Cardiac muscle cell (in vitro differentiated cells and primary cell): ENCODE measurements around the gene NME3. TPM values are rescaled to one million over a fixed set of nuclear protein-coding genes. Genes with fewer than 3 reads are reported as not detected.

Experiments
- DNase-seq, 2 donors: peaks; one replicate each; pipeline versions ENCODE4 v3.0.0 to v3.0.0-alpha.2; 2010 to 2017; ENCODE audit warnings: low read depth in 1 of 2, low spot score in 1 of 2
- H3K27ac ChIP-seq: fragments of 200-600 bp; sonication (generic); 2 replicates; pipeline ENCODE4 v1.5.1; 2016
- H3K27me3 ChIP-seq: fragments of 200-600 bp; sonication (generic); 2 replicates; pipeline ENCODE4 v1.6.0; 2016; ENCODE audit warnings: control low read depth
- H3K36me3 ChIP-seq: fragments of 200-600 bp; sonication (generic); 2 replicates; pipeline ENCODE4 v1.5.1; 2016; ENCODE audit warnings: control low read depth
- H3K4me1 ChIP-seq: fragments of 200-600 bp; sonication (generic); 2 replicates; pipeline ENCODE4 v1.8.1; 2017; ENCODE audit warnings: low read depth, mild to moderate bottlenecking, mixed run types
- H3K4me3 ChIP-seq: fragments of 200-600 bp; sonication (generic); 2 replicates; pipeline ENCODE4 v1.5.1; 2016; ENCODE audit warnings: mild to moderate bottlenecking
- H3K9me3 ChIP-seq: fragments of 200-600 bp; sonication (generic); 2 replicates; pipeline ENCODE4 v1.5.1; 2017; ENCODE audit warnings: low read depth, mild to moderate bottlenecking, control low read depth
- polyA plus RNA-seq: library from polyadenylated mRNA; unstranded; fragments of >200 nt; fragmentation: Nextera tagmentation; extraction: Ambion mirVana; gene quantifications from 2 replicates; pipeline ENCODE4 v1.2.1, GENCODE V29; 2016
- total RNA-seq: library from RNA; depleted of rRNA; stranded (reverse); fragments of >200 nt; gene quantifications from 2 replicates; pipeline ENCODE4 v1.2.3, GENCODE V29; 2016
- TF ChIP-seq, protein P1 (sequence below): IDR thresholded peaks from 2 replicates; pipeline ENCODE4 v1.5.1; 2012; ENCODE audit warnings: low read depth, mild to moderate bottlenecking, low read length

NME3 gene
- total and polyA plus RNA-seq, 2 experiments from 2014 or later, result 76.9 to 106 TPM

DNA sequence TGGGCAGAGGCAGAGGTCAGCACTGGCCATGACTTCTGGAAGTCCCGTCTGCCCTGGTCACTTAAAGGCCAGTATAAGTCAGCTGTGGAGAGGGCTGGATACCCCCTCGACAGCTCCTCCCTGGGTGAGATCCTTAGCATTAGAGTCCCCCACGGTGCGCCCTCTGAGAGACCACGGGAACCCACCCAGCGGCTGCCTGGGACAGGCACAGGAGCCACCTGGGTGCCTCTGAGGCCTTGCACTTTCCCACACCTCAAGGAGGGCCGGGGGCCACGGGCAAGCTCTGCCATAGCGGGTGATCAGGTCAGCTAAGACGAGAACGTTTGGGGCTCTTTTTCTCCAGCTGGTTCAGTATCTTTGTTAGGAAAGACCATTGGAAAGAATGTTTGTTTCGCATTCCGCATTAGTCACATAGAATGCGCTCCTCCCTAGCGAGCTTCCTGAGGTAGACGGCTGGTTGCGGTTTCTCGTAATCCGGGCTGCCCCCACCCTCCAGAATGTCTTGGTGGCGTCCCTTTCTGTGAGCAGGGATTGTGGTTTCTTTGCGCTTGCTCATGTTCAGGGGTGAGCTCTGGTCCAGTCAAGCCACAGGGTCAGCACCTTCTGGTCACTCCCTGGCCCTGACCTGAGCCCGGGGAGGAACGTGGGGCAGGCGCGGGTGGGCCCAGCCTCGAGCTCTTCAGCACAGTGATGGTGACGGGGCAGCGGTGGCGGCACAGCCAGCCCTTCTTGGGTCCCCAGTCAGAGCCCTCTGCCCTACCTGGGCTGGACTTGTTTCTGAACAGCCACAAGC is 25.2 kb downstream of the NME3 start:
- Histone ChIP-seq H3K9me3 (no peaks in the 10 kb centered on the region), H3K4me3 (no peak overlapping the region), H3K27ac (no peak overlapping the region), H3K27me3 (no peaks in the 10 kb centered on the region), H3K4me1 (no peaks in the 10 kb centered on the region), H3K36me3 (peaks cover 12% of the 10 kb centered on the region)
- DNase-seq, result peak in 1 of 2 donors; percentile 81
- TF ChIP-seq, protein P1, sequence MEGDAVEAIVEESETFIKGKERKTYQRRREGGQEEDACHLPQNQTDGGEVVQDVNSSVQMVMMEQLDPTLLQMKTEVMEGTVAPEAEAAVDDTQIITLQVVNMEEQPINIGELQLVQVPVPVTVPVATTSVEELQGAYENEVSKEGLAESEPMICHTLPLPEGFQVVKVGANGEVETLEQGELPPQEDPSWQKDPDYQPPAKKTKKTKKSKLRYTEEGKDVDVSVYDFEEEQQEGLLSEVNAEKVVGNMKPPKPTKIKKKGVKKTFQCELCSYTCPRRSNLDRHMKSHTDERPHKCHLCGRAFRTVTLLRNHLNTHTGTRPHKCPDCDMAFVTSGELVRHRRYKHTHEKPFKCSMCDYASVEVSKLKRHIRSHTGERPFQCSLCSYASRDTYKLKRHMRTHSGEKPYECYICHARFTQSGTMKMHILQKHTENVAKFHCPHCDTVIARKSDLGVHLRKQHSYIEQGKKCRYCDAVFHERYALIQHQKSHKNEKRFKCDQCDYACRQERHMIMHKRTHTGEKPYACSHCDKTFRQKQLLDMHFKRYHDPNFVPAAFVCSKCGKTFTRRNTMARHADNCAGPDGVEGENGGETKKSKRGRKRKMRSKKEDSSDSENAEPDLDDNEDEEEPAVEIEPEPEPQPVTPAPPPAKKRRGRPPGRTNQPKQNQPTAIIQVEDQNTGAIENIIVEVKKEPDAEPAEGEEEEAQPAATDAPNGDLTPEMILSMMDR, result no peak

DNA sequence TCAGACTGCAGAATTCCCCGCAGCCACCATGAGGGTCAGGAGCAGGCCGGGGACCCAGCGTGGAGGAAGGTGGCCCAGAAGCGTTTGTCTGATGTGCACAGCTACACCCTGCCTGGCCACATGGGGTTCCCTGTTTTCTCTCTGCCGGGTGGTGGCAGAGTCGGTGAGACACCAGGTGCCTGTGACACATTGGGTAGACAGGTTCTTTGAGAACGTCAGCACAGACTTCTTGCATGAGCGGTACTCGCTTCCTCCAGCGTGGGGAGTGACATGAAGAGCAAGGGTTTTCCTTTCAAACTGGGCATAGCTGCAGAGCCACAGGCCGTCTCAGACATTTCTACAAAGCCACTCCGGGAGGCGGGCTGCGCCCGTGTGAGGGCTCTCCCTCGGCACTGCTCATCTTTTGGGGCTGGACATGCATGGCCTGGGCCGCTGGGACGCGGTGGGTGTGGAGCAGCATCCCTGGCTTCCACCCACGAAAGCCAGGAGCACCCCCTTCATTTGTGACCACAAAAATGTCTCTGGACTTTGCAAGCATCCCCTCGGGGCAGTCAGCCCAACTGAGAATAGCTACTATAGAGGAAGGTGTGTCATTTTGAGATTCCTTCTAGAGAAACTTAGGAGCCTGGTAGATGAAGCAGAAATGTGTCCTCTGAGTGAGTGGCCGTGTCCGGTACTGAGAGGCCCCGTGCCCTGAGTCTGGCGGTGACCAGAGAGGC is 26.0 kb downstream of the NME3 start:
- Histone ChIP-seq H3K36me3 (peaks cover 9% of the 10 kb centered on the region), H3K4me3 (no peak overlapping the region), H3K27ac (no peak overlapping the region), H3K27me3 (no peaks in the 10 kb centered on the region), H3K9me3 (no peaks in the 10 kb centered on the region), H3K4me1 (no peaks in the 10 kb centered on the region)
- TF ChIP-seq, protein P1, result no peak
- peak in 1 of 2 donors; percentile 62 for DNase-seq

DNA sequence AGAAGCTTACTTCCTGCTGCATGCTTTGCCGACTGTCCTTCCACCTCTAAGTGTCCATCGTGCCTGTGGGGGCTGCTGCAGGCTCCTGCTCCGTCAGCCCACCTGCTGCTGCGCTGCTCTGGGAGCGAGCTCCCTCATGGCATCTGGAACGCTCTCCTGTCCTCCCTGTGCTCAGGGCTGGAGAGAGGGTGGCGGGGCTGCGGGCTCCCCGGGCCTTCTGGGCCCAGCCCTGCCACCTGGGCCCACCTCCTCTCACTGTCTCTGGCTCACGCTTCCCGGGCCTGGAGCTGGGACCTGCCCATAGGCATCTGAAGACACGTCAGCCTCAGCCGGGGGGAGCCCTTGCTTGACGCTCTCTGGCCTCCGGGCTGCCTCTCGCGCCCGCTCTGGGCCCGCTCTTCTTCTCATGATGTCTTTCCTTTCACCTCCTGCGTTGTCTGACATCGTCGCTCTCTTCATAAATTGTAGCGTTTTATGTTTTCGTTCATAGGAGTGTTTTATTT is 27.0 kb downstream of the NME3 start:
- Histone ChIP-seq H3K36me3 (peaks cover 4% of the 10 kb centered on the region), H3K27ac (no peak overlapping the region), H3K27me3 (no peaks in the 10 kb centered on the region), H3K4me3 (no peak overlapping the region), H3K9me3 (no peaks in the 10 kb centered on the region), H3K4me1 (no peaks in the 10 kb centered on the region)
- TF ChIP-seq, protein P1, result no peak
- DNase-seq, result no peak

DNA sequence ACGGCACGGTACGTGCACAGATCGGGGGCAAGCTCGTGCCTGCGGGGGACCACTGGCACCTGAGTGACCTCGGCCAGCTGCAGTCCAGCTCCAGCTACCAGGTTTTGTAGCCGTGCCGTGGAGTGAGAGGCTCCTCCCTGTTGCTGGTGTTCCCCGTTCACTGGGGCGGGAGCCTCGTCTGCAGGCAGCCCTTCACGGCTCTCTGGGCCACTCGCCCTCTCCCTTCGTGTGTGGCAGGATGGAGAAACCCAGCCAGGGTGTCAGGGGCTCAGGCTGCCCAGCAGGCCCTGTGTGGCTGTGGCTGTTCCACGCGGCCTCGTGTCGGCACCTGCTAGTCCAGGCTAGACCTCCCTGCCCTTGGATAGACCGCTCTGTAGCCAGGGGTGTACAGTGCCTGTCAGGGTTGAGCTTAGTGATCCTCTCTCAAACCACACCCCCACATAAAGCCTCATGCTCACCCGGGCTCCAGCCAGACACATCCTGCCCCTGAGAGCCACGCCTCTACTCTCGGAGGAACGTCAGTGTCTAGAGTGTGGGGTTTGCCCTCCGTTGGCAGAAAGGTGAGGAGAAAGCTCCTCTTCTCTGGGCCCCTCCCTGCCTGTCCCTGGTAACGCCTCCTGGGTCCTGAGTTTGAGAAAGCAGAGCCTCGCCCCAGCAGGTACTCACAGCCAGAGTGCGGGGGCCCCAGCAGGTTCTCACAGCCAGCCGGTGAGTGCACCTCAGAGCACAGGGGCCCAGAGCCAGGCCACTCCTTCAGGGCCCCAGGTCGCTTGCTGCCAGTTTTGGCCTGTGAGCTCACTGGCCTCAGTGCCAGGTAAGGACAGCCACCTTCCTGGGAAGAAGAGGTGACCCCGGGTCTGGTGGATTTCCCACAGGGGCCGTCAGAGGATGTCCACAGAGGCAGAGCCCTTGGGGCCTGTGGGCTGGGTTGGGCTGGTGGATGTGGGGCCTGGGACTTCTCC is 27.7 kb downstream of the NME3 start:
- peaks cover 4% of the 10 kb centered on the region for H3K36me3 ChIP-seq
- TF ChIP-seq, protein P1, result no peak
- no peak for DNase-seq
- no peaks in the 10 kb centered on the region for H3K4me1 ChIP-seq
- H3K27ac ChIP-seq, result no peak overlapping the region
- no peak overlapping the region for H3K4me3 ChIP-seq
- no peaks in the 10 kb centered on the region for H3K9me3 ChIP-seq
- H3K27me3 ChIP-seq, result no peaks in the 10 kb centered on the region

DNA sequence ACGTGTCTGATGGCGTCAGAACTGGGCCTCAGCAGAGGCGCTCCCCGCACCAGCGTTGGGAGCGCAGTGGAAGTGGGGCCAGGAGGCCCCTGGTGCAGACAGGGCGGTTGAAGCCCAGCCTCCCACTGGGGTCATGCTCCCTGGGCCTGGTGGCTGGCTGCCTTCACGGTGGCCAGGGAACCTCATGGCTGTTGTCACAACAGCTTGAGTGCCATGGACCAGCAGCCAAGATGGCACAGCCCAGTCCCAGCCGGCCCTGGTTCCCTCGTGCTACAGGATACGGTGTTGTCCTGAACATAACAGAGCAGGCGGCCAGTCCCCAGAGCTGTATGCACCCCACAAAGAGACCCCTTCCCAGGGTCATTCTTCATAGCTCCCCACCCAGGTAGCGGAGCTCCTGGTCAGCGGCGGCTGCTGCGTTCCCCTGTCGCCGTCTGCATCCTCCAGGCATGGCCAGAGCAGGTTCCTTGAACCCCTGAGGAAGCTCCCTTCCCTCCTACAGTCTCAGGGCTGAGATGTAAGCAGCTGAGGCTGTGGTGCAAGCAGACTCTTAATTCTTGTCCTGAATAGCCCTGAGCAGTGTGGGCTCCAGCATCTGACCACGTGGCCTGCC is 29.7 kb downstream of the NME3 start:
- H3K27ac ChIP-seq, result no peak overlapping the region
- TF ChIP-seq, protein P1, result no peak
- no peaks in the 10 kb centered on the region for H3K9me3 ChIP-seq
- H3K36me3 ChIP-seq, result peaks cover 4% of the 10 kb centered on the region
- H3K27me3 ChIP-seq, result no peaks in the 10 kb centered on the region
- H3K4me3 ChIP-seq, result no peak overlapping the region
- H3K4me1 ChIP-seq, result no peaks in the 10 kb centered on the region
- DNase-seq, result no peak
